ENCODE measurements around the gene RASA3. TPM values are rescaled to one million over a fixed set of nuclear protein-coding genes. Genes with fewer than 3 reads are reported as not detected.

RASA3 gene
- total RNA-seq, 1 experiment from 2014 or later, result 18.6 TPM

GRCh38 chr13:113934576-113934975, 197.8 kb downstream of the RASA3 start (continued):
- TF ChIP-seq YY1 (IDR thresholded peaks at IDR 0.05; ENCODE audit: extremely low read depth, insufficient replicate concordance, low read depth, low read length), result no peak

GRCh38 chr13:113933901-113934300, 198.5 kb downstream of the RASA3 start:
- H3K9ac ChIP-seq (ENCODE audit: low read length), result no peak overlapping the region
- H3K4me3 ChIP-seq (replicated peaks in 1 of 2; ENCODE audit: low read depth in 1 of 2, low read length in 2 of 2), result no peak overlapping the region
- no peaks in the 10 kb centered on the region for H3K27me3 ChIP-seq (ENCODE audit: insufficient read depth, low read length)
- ATAC-seq (no peak), DNase-seq (ENCODE audit: low read depth, low spot score) (no peak)
- H3K36me3 ChIP-seq (ENCODE audit: control insufficient read depth in 1 of 2, insufficient read depth in 2 of 2, low read length in 2 of 2), result no peaks in the 10 kb centered on the region
- no peaks in the 10 kb centered on the region for H3K4me1 ChIP-seq (ENCODE audit: control insufficient read depth in 1 of 2, insufficient read depth in 2 of 2, low read length in 2 of 2)
- POLR2A ChIA-PET, result no interaction called here
- H3K79me2 ChIP-seq (ENCODE audit: insufficient read depth, low read length), result no peaks in the 10 kb centered on the region
- no peaks in the 10 kb centered on the region for H4K20me1 ChIP-seq (ENCODE audit: insufficient read depth)
- no peaks in the 10 kb centered on the region for H3K9me2 ChIP-seq (ENCODE audit: insufficient read depth)
- RAD21 ChIA-PET (ENCODE audit: low non-redundant PET in 1 of 2, low total read pairs in 2 of 2, uncharacterized antibody in 2 of 2, unreplicated experiment in 2 of 2), result no interaction called here
- intact Hi-C loops (cut with micrococcal nuclease), result no loop called here
- no peak overlapping the region for H3K27ac ChIP-seq (ENCODE audit: low read depth, low read length)
- H2AFZ ChIP-seq (ENCODE audit: low read depth, low read length, poor library complexity, severe bottlenecking), result no peak overlapping the region
- H3K4me2 ChIP-seq (ENCODE audit: low read length), result no peak overlapping the region
- no peaks in the 10 kb centered on the region for H3K9me3 ChIP-seq (ENCODE audit: control insufficient read depth in 1 of 2, insufficient read depth in 1 of 2, low read depth in 1 of 2, low read length in 2 of 2)
- CTCF ChIA-PET, result no interaction called here
- TF ChIP-seq ELF1 (IDR thresholded peaks at IDR 0.05; ENCODE audit: borderline replicate concordance, low read depth) (no peak), POLR2A (IDR thresholded peaks at IDR 0.05; ENCODE audit: borderline replicate concordance, extremely low read depth, insufficient read depth, insufficient read length) (no peak), CEBPB (IDR thresholded peaks at IDR 0.05; ENCODE audit: low read depth) (no peak), ZNF274 (IDR thresholded peaks at IDR 0.05; ENCODE audit: low read depth, low read length) (no peak), ZBTB33 (IDR thresholded peaks at IDR 0.05; ENCODE audit: extremely low read depth, insufficient replicate concordance, low read length) (no peak), TCF7L2 (IDR thresholded peaks at IDR 0.05; ENCODE audit: borderline replicate concordance, extremely low read depth, insufficient read depth, insufficient read length) (no peak), CBX3 (IDR thresholded peaks at IDR 0.05; ENCODE audit: low read depth) (no peak), SP1 (IDR thresholded peaks at IDR 0.05; ENCODE audit: low read depth) (no peak), ZFX (IDR thresholded peaks at IDR 0.05) (no peak), FOSL1 (IDR thresholded peaks at IDR 0.05; ENCODE audit: low read depth) (no peak), EGR1 (IDR thresholded peaks at IDR 0.05; ENCODE audit: low read depth) (no peak), REST (IDR thresholded peaks at IDR 0.05; ENCODE audit: low read depth) (no peak), SRF (IDR thresholded peaks at IDR 0.05; ENCODE audit: low read depth) (no peak)
- no TSS peak for BruUV-seq (replicated peaks)

Data from HCT116 (cell line).